ENCODE results near the gene CAPG. TPM values are rescaled to one million over a fixed set of nuclear protein-coding genes. Genes with fewer than 3 reads are reported as not detected.
A peak's percentile ranks its signal among the peaks of the same experiment; 100 is the strongest.

CAPG gene
- total RNA-seq, 6 experiments from 2014 or later, result 3.3 to 17.4 (median 9.9) TPM

DNA sequence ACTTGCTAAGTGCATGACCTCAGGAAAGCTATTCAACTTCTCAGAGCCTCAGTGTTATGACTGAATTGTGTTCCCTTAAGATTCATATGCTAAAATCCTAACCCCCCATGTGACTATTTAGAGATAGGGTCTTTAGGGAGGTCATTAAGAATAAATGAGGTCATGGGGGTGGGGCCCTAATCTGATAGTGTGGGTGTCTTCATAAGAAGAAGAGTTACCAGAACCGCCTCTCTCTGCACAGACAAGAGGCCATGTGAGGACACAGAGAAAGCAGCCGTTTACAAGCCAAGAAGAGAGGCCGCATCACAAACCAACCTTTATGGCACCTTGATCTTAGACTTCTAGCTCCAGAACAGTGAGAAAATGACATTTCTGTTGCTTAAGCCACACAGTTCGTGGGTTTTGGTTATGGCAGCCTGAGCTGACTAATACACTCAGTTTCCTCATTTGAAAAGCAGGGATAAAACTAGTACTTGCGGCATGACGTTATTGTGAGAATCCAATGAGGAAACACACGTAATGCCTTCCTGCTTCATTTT, 18.2 kb upstream of the CAPG start:
- Histone ChIP-seq H3K27me3 (no peaks in the 10 kb centered on the region), H3K36me3 (no peaks in the 10 kb centered on the region), H3K9me3 (no peaks in the 10 kb centered on the region), H3K4me3 (no peak overlapping the region), H3K4me1 (peaks cover 0 to 40% (median 15%) of the 10 kb centered on the region in 4 donors), H3K27ac (no peak overlapping the region)
- intact Hi-C loops (cut with DNase I), result no loop called here
- WGBS (ENCODE audit: insufficient coverage, low coverage, low lambda C conversion rate, missing lambda C conversion rate), result 92% methylated on average over 4 of the region's 7 CpGs
- no peak for ATAC-seq
- DNase-seq, result no peak
- TF ChIP-seq, protein P1, sequence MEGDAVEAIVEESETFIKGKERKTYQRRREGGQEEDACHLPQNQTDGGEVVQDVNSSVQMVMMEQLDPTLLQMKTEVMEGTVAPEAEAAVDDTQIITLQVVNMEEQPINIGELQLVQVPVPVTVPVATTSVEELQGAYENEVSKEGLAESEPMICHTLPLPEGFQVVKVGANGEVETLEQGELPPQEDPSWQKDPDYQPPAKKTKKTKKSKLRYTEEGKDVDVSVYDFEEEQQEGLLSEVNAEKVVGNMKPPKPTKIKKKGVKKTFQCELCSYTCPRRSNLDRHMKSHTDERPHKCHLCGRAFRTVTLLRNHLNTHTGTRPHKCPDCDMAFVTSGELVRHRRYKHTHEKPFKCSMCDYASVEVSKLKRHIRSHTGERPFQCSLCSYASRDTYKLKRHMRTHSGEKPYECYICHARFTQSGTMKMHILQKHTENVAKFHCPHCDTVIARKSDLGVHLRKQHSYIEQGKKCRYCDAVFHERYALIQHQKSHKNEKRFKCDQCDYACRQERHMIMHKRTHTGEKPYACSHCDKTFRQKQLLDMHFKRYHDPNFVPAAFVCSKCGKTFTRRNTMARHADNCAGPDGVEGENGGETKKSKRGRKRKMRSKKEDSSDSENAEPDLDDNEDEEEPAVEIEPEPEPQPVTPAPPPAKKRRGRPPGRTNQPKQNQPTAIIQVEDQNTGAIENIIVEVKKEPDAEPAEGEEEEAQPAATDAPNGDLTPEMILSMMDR (IDR thresholded peaks at IDR 0.05), result no peak
- no peak for TF ChIP-seq POLR2A (IDR thresholded peaks at IDR 0.05)

DNA sequence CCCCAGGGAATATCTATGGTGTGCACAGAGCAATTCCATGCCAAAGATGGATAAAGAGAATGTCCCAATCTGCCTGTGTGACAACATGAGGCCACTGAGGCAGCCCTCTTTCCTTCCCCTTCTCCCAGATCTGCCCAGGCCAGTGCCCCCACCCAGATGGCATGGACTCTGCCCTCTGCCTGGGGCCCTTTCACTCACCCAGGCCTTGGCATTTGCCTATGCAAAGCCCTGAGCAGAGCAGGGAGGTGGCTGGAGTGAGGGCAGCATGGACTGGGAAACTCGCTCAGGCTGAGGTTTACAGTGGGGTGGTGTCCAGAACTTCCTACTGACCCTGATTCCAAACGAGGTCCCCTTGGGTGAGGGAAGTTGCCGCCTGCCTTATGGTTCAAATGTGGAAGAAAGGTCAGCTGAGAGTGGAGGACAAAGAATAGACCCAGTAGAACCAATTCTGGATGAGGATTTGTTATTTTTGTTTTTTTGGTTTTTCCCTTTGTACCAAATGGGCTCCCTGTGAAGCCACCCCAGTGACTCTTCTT, 17.2 kb upstream of the CAPG start:
- no peak overlapping the region for H3K4me3 ChIP-seq
- H3K27me3 ChIP-seq, result no peaks in the 10 kb centered on the region
- no peaks in the 10 kb centered on the region for H3K9me3 ChIP-seq
- WGBS (ENCODE audit: insufficient coverage, low coverage, low lambda C conversion rate, missing lambda C conversion rate), result 10% methylated on average over 3 of the region's 3 CpGs
- intact Hi-C loops (cut with DNase I), result no loop called here
- peak in 2 of 3 donors; percentile 76 to 81 for DNase-seq
- peaks cover 0 to 41% (median 20%) of the 10 kb centered on the region in 4 donors for H3K4me1 ChIP-seq
- peak overlapping the region in 1 of 3 donors; percentile 60 for H3K27ac ChIP-seq
- H3K36me3 ChIP-seq, result no peaks in the 10 kb centered on the region
- TF ChIP-seq, protein P1 (IDR thresholded peaks at IDR 0.05), result no peak
- no peak for TF ChIP-seq POLR2A (IDR thresholded peaks at IDR 0.05)
- ATAC-seq, result peak; percentile 59 to 75 (median 62)

DNA sequence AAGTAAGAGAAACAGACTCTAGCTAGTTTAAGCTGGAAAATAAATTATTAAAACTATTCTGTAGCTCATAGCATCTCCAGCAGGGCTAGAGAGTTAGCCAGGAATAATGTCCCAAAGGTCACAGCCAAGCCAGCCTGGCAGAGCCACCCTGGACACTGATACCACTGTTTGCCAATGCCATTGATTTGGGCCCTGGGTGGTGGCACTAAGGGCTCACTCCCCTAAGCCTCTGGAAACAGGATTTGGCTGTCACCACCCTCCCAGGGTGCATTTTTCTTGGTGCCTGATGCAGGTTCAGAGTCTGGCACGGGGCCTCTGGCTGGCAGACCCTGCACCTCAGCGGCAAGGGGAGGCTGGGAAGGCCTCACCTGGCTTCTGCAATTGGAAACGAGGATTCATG, 15.4 kb upstream of the CAPG start:
- peak; percentile 61 to 79 (median 72) for ATAC-seq
- no peak overlapping the region for H3K4me3 ChIP-seq
- no peaks in the 10 kb centered on the region for H3K27me3 ChIP-seq
- DNase-seq, result peak; percentile 76 to 95 (median 88)
- H3K36me3 ChIP-seq, result no peaks in the 10 kb centered on the region
- peak overlapping the region in 2 of 3 donors; percentile 60 to 62 for H3K27ac ChIP-seq
- H3K9me3 ChIP-seq, result no peaks in the 10 kb centered on the region
- intact Hi-C loops (cut with DNase I), result no loop called here
- H3K4me1 ChIP-seq, result peaks cover 4 to 58% (median 32%) of the 10 kb centered on the region in 4 donors
- no CpG with 5 or more reads among the region's 3 CpGs for WGBS (ENCODE audit: insufficient coverage, low coverage, low lambda C conversion rate, missing lambda C conversion rate)
- TF ChIP-seq, protein P1 (IDR thresholded peaks at IDR 0.05), result peak in 3 of 4 donors; percentile 4 to 30 (median 19)
- TF ChIP-seq POLR2A (IDR thresholded peaks at IDR 0.05), result no peak

DNA sequence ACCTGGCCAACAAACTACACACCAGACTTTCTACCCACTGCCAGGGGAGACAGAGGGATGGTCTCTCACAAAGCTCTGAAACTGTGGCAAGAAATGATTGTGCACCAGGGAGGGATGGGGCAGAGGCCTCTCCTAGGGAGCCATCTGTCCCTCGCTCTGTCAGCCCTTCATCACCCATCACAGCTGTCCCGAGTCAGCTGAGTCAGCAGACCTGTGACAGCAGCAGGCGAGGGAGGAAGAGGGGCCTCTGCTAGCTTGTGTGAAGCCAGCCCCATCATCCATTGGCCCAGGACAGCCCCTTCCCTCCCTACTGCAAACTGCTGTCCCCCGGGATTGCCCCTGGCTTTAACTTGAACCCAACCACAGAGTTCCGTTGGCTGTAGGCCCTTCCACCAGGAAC, 13.4 kb upstream of the CAPG start:
- Histone ChIP-seq H3K27me3 (no peaks in the 10 kb centered on the region), H3K27ac (no peak overlapping the region), H3K36me3 (no peaks in the 10 kb centered on the region), H3K4me3 (no peak overlapping the region), H3K9me3 (no peaks in the 10 kb centered on the region), H3K4me1 (peaks cover 4 to 75% (median 40%) of the 10 kb centered on the region in 4 donors)
- ATAC-seq, result no peak
- DNase-seq, result no peak
- TF ChIP-seq, protein P1 (IDR thresholded peaks at IDR 0.05), result no peak
- no peak for TF ChIP-seq POLR2A (IDR thresholded peaks at IDR 0.05)
- intact Hi-C loops (cut with DNase I), result loop anchor here in 1 of 2 donors (5.0 kb wide), 1 partner anchor 129 kb away; no protein-coding TSS in a partner anchor
- WGBS (ENCODE audit: insufficient coverage, low coverage, low lambda C conversion rate, missing lambda C conversion rate), result 64% methylated on average over 2 of the region's 5 CpGs

All from right lobe of liver (tissue), 6 donors.